ENCODE data around the gene TP63.

GRCh38 chr3:189586941-189587663 is 44.1 kb upstream of the TP63 start:
- TF ChIP-seq ESRRA (IDR thresholded peaks at IDR 0.05; ENCODE audit: borderline replicate concordance, low read length) (no peak), JUNB (IDR thresholded peaks at IDR 0.05) (no peak), POLR2A (IDR thresholded peaks at IDR 0.05; ENCODE audit: low read length) (no peak), HMGXB4 (CRISPR knock-in tag; IDR thresholded peaks at IDR 0.05; ENCODE audit: borderline replicate concordance) (no peak), RAD21 (conservative IDR thresholded peaks at IDR 0.05 in 1 of 2, IDR thresholded peaks at IDR 0.05 in 1 of 2) (no peak), CTCF (IDR thresholded peaks at IDR 0.05) (no peak), SMC3 (IDR thresholded peaks at IDR 0.05) (no peak), TFCP2L1 (CRISPR knock-in tag; IDR thresholded peaks at IDR 0.05) (no peak), KDM5A (IDR thresholded peaks at IDR 0.05) (no peak), RFX5 (IDR thresholded peaks at IDR 0.05) (no peak), KDM1A (IDR thresholded peaks at IDR 0.05; ENCODE audit: low read depth) (no peak), CEBPB (IDR thresholded peaks at IDR 0.05) (no peak), BHLHE40 (IDR thresholded peaks at IDR 0.05; ENCODE audit: low read depth, low read length) (no peak), CHD2 (IDR thresholded peaks at IDR 0.05; ENCODE audit: low read length, partially characterized antibody) (no peak)

Measured in A549 (cell line).